ENCODE results near the gene TRPV2. TPM values are rescaled to one million over a fixed set of nuclear protein-coding genes. Genes with fewer than 3 reads are reported as not detected.
A peak's percentile ranks its signal among the peaks of the same experiment; 100 is the strongest.

The TRPV2 gene
- total RNA-seq, 1 experiment from 2014 or later, result 1.0 TPM

GRCh38 chr17:16464303-16465051 is 49.1 kb downstream of the TRPV2 start:
- Mint-ChIP-seq H3K9me3 (no peaks in the 10 kb centered on the region), H3K27ac (peak overlapping the region; percentile 40 to 63 (median 44); a peak in 4 of 7 replicates), H3K27me3 (ENCODE audit: low read depth) (no peaks in the 10 kb centered on the region), H3K36me3 (ENCODE audit: insufficient read depth in 1 of 3, low read depth in 3 of 3) (peaks cover 0 to 12% (median 10%) of the 10 kb centered on the region in 3 experiments; a peak in 6 of 7 replicates), H3K4me3 (no peak overlapping the region), H3K4me1 (peaks cover 27 to 46% of the 10 kb centered on the region in 2 experiments)
- H3K23me2 ChIP-seq (ENCODE audit: insufficient read length, low read depth, low read length, poor library complexity, severe bottlenecking), result no peaks in the 10 kb centered on the region
- no peak overlapping the region for H4K8ac ChIP-seq (replicated peaks; ENCODE audit: insufficient read length, low read depth, low read length)
- H2BK120ac ChIP-seq (ENCODE audit: low read depth, low read length, poor library complexity, severe bottlenecking), result no peak overlapping the region
- no CpG with 5 or more reads among the region's 12 CpGs for WGBS (ENCODE audit: extremely low coverage, insufficient read length, low lambda C conversion rate)
- H2AK5ac ChIP-seq (ENCODE audit: insufficient read length, low read length), result no peak overlapping the region
- H2BK15ac ChIP-seq (ENCODE audit: low read depth, low read length), result no peak overlapping the region
- no peaks in the 10 kb centered on the region for H3K9me3 ChIP-seq (ENCODE audit: control insufficient read depth, low read depth, low read length)
- no peak overlapping the region for H3K18ac ChIP-seq (ENCODE audit: insufficient read length, low read depth, low read length)
- H3K9ac ChIP-seq (ENCODE audit: extremely low read depth, insufficient read length, low read length), result no peak overlapping the region
- no peak overlapping the region for H3K4me2 ChIP-seq (ENCODE audit: insufficient read depth, insufficient read length, low read length)
- no peak overlapping the region for H3K27ac ChIP-seq (ENCODE audit: insufficient read length, low read depth, low read length)
- H3K23ac ChIP-seq (ENCODE audit: insufficient read length, low read depth, low read length), result no peak overlapping the region
- H2AFZ ChIP-seq (ENCODE audit: low read length), result no peak overlapping the region
- H4K91ac ChIP-seq (ENCODE audit: insufficient read length, low read depth, low read length), result no peak overlapping the region
- peak; percentile 31 for DNase-seq
- no peak overlapping the region for H3K56ac ChIP-seq (ENCODE audit: insufficient read length, low read depth, low read length)
- TF ChIP-seq CTCF (conservative IDR thresholded peaks at IDR 0.05), result no peak
- no peak overlapping the region for H4K5ac ChIP-seq (ENCODE audit: insufficient read length, low read depth, low read length)
- peaks cover 5% of the 10 kb centered on the region for H3K4me1 ChIP-seq (ENCODE audit: insufficient read depth, low read length)
- no peak overlapping the region for H3K14ac ChIP-seq (ENCODE audit: insufficient read depth, low read length)
- H2BK20ac ChIP-seq (ENCODE audit: low read depth, low read length, poor library complexity, severe bottlenecking), result no peak overlapping the region
- no peak overlapping the region for H3T11ph ChIP-seq (ENCODE audit: low read length)
- H2BK5ac ChIP-seq (ENCODE audit: insufficient read length, low read length), result no peak overlapping the region
- H3K79me1 ChIP-seq (ENCODE audit: insufficient read depth, low read depth, low read length, poor library complexity, severe bottlenecking), result no peaks in the 10 kb centered on the region
- no peak overlapping the region for H3K4ac ChIP-seq (ENCODE audit: low read depth, low read length)
- no peaks in the 10 kb centered on the region for H3K27me3 ChIP-seq (ENCODE audit: insufficient read depth, low read length)
- H4K20me1 ChIP-seq (ENCODE audit: control insufficient read depth, insufficient read depth, insufficient read length), result no peaks in the 10 kb centered on the region
- no peak overlapping the region for H2BK12ac ChIP-seq (ENCODE audit: insufficient read length, low read depth, low read length)
- H3K79me2 ChIP-seq (ENCODE audit: insufficient read depth, low read length), result no peaks in the 10 kb centered on the region
